Stimulated activated CD8-positive, alpha-beta memory T cell treated with anti-CD3 and anti-CD28 coated beads, Interleukin-7, amount 100 ng/mL, for 1 hour (primary cell): Measurements from ENCODE around the gene ITGB4.

Source experiments
- DNase-seq, 2 donors: peaks; one replicate each; pipeline ENCODE4 v3.0.0-alpha.2; 2020; ENCODE audit warnings: low read depth in 2 of 2

ITGB4 gene

GRCh38 chr17:75731716-75732498 is 10.6 kb downstream of the ITGB4 start:
- no peak for DNase-seq

GRCh38 chr17:75733471-75733870 is 12.2 kb downstream of the ITGB4 start:
- DNase-seq, result no peak

- no peak for DNase-seq
Measured at GRCh38 chr17:75734674-75735294, 13.5 kb downstream of the ITGB4 start.

DNA sequence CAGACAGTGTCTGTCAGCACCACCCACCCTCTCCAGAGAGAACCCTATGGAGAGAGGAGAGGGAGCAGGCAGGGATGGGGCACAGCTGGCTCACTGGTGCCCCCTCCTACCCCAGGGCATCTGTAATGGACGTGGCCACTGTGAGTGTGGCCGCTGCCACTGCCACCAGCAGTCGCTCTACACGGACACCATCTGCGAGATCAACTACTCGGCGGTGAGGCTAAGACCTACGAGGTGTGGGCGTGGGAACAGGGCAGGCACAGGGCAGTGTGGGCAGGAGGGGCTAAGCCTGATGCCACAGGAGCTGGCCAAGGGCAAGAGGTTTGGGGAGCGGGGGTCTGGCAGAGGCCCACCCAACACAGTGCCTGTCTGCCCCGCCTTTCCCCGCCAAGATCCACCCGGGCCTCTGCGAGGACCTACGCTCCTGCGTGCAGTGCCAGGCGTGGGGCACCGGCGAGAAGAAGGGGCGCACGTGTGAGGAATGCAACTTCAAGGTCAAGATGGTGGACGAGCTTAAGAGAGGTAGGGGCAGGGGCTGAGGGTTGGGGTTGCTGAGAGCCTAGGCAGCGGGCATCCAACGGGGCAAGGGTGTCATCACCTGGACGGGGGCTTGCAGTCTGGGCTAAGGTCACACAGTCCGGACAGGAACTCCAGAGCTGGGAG is 15.0 kb downstream of the ITGB4 start:
- no peak for DNase-seq

- no peak for DNase-seq
Measured at GRCh38 chr17:75737133-75737962, 16.1 kb downstream of the ITGB4 start.

DNA sequence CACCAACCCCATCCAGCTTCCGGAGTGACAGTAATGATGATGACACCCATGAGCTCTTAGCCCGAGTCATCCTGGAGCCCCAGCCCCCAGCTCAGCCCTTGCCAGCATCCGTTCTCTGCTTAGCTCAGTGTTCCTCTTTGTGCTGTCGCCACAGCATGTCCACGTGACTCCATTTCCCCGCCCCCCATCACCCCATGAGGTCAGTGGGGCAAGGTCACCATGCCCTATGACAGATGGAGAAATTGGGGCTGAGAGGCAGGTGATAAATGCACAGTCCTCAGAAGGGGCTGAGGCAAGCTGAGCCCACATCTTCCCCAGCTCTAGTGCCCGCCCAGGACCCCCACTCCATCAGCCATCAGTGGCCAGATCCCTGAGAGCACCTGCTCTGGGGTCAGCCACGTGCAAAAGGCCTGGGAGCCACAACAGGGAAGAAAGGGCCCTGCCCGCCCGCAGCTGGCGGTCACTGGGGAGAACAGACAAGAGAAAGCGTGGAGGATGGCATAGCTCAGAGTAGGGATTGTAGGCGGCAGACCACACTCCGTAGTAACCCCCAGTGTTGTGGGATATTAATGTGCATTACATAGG is 17.1 kb downstream of the ITGB4 start:
- DNase-seq, result no peak

- no peak for DNase-seq
Measured at GRCh38 chr17:75739174-75739573, 17.9 kb downstream of the ITGB4 start.

- no peak for DNase-seq
Measured at GRCh38 chr17:75739801-75740200, 18.5 kb downstream of the ITGB4 start.

DNA sequence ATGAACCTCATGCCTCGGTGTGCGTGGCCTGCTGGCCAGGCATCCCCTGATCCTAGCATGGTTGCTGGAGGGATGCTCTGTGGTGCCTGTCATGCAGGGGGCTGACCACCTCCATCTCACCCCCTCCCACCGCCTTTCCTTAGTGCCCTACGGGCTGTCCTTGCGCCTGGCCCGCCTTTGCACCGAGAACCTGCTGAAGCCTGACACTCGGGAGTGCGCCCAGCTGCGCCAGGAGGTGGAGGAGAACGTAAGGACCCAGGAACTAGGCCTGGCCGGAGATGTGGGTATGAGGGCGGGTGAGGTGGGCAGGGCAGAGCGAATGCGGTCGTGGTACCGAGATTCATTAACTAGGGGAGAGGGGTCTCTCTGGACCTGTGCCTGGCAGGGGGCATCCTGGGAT is 19.0 kb downstream of the ITGB4 start:
- no peak for DNase-seq

GRCh38 chr17:75740631-75741077 is 19.4 kb downstream of the ITGB4 start:
- no peak for DNase-seq

- no peak for DNase-seq
Measured at GRCh38 chr17:75742337-75742736, 21.1 kb downstream of the ITGB4 start.

DNA sequence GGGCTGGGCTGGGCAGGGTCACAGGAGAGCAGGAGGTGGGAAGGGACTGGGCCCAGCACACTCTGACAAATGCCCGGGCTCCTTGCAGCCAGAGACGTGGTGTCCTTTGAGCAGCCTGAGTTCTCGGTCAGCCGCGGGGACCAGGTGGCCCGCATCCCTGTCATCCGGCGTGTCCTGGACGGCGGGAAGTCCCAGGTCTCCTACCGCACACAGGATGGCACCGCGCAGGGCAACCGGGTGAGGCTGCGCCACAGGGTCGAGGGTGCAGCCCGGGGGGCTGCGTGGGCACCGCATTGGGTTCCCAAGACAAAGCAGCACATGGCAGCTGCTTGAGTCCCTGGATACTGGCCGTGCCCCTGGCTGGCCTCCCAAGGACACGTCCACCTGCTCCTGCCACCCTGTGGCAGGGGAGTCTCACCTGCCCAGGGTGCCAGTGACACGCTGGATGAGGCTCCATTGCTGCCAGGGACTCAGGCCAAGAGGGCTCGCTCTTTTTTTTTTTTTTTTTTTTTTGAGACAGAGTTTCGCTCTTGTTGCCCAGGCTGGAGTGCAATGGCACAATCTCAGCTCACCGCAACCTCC is 22.5 kb downstream of the ITGB4 start:
- no peak for DNase-seq

DNA sequence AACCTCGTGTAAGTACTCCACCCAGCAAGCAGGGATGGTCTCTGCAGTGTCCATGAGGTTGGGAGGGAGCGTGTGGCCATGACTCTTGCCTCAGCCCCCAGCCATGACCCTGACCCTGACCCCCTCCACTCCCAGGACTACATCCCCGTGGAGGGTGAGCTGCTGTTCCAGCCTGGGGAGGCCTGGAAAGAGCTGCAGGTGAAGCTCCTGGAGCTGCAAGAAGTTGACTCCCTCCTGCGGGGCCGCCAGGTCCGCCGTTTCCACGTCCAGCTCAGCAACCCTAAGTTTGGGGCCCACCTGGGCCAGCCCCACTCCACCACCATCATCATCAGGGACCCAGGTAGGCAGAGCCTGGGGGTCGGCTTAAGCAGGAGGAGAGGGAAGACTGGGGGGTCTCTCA is 27.4 kb downstream of the ITGB4 start:
- DNase-seq, result no peak

GRCh38 chr17:75749545-75750389 is 28.5 kb downstream of the ITGB4 start:
- peak; percentile 80 to 87 for DNase-seq

- no peak for DNase-seq
Measured at GRCh38 chr17:75750661-75751423, 29.6 kb downstream of the ITGB4 start.

DNA sequence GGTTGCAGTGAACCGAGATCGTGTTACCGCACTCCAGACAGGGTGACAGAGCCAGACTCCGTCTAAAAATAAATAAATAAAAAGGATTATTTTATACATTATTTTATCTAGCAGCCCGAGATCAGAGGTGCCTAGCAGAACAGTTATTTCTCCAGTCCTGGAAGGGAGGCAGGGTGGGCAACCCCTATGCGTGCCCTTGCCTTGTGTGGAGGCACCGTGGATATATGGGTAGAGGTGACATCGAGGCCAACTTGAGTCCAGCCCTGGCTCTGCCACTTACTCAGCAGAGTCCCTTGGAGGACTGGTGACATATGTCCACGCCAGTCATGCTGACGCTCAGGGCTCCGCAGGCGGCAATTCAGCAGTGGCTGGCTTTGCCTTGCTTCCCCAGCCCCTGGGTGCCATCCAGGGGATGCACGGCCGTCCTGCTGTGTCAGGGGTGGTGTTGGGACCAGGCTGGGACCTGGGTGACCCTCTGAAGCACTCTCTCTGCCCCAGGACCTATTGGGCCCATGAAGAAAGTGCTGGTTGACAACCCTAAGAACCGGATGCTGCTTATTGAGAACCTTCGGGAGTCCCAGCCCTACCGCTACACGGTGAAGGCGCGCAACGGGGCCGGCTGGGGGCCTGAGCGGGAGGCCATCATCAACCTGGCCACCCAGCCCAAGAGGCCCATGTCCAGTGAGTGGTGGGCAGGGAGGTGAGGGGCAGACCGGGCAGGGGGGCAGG is 30.6 kb downstream of the ITGB4 start:
- no peak for DNase-seq

GRCh38 chr17:75752405-75752709 is 31.1 kb downstream of the ITGB4 start:
- DNase-seq, result no peak

DNA sequence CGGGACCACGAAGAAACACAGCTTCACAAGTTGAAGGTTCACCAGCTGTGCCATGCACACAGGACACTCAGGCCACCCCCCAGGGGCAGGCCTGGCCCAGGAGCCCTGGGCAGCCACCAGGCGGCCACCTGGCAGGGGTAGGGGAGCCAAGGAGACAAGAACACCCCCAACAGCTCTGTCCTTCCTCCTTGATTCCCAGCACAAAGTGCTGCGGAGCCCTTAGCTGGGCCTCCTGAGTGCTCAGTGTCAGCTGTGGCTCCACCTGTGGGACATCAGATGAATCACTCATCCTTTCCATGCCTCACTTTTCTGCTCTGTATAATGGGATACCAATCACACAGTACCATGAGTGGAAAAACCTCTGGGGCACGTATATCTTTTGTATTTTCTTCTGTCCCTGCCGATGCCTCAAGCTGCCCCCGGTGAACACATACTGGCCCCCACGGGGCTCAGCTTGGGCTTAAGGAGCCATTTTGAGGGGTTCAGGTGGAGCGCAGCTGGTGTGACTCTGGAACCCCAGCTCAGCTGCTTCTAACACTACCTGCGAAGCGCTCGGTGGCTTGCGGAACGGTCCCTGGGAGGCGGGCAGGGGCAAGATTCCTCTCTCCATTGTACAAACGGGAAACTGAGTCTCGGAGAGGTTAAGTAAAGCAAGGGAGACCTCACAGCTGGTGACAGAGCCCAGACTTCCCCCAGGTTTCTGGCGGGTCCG is 31.7 kb downstream of the ITGB4 start:
- DNase-seq, result no peak
